ENCODE measurements around the gene CNOT10.

DNA sequence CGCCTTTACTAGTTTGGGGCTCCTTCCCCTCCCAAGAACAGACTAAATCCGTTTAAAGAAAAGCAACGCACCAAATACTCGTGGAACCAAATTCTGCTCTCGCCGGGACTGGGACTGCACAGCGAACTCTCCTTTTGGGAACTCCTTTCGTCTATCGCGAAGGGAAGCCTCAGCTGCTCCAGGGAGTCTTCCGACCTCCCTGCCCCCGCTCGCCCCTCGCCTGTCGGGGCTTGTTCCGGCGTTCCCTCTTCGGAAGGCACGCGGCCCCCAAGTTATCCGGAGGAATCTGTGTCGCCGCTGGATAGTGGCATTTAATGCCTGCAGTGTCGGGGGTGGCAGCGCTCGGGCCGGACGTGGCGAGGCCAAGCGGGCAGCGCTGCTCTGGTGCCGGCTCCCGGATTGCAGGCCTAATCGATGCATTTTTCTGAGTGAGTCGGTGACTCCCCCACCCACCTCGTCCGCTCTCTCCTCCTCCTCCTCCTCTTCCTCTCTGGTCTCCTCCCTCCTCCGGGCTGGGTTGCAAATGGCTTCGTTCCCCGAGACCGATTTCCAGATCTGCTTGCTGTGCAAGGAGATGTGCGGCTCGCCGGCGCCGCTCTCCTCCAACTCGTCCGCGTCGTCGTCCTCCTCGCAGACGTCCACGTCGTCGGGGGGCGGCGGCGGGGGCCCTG is 132.7 kb downstream of the CNOT10 start, which contains the start of gene TRIM71:
- TF ChIP-seq, protein P1, sequence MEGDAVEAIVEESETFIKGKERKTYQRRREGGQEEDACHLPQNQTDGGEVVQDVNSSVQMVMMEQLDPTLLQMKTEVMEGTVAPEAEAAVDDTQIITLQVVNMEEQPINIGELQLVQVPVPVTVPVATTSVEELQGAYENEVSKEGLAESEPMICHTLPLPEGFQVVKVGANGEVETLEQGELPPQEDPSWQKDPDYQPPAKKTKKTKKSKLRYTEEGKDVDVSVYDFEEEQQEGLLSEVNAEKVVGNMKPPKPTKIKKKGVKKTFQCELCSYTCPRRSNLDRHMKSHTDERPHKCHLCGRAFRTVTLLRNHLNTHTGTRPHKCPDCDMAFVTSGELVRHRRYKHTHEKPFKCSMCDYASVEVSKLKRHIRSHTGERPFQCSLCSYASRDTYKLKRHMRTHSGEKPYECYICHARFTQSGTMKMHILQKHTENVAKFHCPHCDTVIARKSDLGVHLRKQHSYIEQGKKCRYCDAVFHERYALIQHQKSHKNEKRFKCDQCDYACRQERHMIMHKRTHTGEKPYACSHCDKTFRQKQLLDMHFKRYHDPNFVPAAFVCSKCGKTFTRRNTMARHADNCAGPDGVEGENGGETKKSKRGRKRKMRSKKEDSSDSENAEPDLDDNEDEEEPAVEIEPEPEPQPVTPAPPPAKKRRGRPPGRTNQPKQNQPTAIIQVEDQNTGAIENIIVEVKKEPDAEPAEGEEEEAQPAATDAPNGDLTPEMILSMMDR (IDR thresholded peaks at IDR 0.05), result no peak
- TF ChIP-seq EZH2 (IDR thresholded peaks at IDR 0.05; ENCODE audit: borderline replicate concordance, insufficient read depth, low read depth, low read length, poor library complexity, severe bottlenecking), result no peak

All from B cell (primary cell).